Measurements from ENCODE around the gene VAX1.

- no peak for TF ChIP-seq ZNF8 (CRISPR knock-in tag; IDR thresholded peaks at IDR 0.05)
- TF ChIP-seq ZFP3 (CRISPR knock-in tag; IDR thresholded peaks at IDR 0.05), result no peak
- TF ChIP-seq PATZ1 (CRISPR knock-in tag; IDR thresholded peaks at IDR 0.05; ENCODE audit: borderline replicate concordance), result no peak
- no peak for TF ChIP-seq CREB5 (CRISPR knock-in tag; IDR thresholded peaks at IDR 0.05; ENCODE audit: low read depth)
- no peak for TF ChIP-seq TOX (CRISPR knock-in tag; IDR thresholded peaks at IDR 0.05; ENCODE audit: borderline replicate concordance)
- no peak for TF ChIP-seq TCF4 (CRISPR knock-in tag; IDR thresholded peaks at IDR 0.05; ENCODE audit: borderline replicate concordance)
Measured at GRCh38 chr10:117161386-117162033, 23.4 kb upstream of the VAX1 start.
